Mucosa of descending colon (tissue), 3 donors: Measurements from ENCODE around the gene ARRB1. TPM values are rescaled to one million over a fixed set of nuclear protein-coding genes. Genes with fewer than 3 reads are reported as not detected.

Experiments used
- ATAC-seq: fragments of 200-7000 bp; cut with Tn5 transposase; one replicate; pipeline ENCODE4 v1.9.1; 2020; ENCODE audit warnings: mild to moderate bottlenecking, moderate library complexity
- DNase-seq, 3 donors: peaks; one replicate each; pipeline ENCODE4 v3.0.0-alpha.2; 2020
- H3K36me3 ChIP-seq: fragments of 200-600 bp; one replicate; pipeline ENCODE4 v1.8.0; 2021; ENCODE audit warnings: low read depth, mild to moderate bottlenecking
- H3K4me1 ChIP-seq: fragments of 200-600 bp; one replicate; pipeline ENCODE4 v1.8.0; 2021; ENCODE audit warnings: low read depth, mild to moderate bottlenecking
- H3K4me3 ChIP-seq: fragments of 200-600 bp; one replicate; pipeline ENCODE4 v1.8.0; 2021; ENCODE audit warnings: mild to moderate bottlenecking
- H3K9me3 ChIP-seq: fragments of 200-600 bp; one replicate; pipeline ENCODE4 v1.8.0; 2021; ENCODE audit warnings: mild to moderate bottlenecking
- CTCF ChIP-seq: fragments of 200-600 bp; IDR thresholded peaks from one replicate; pipeline ENCODE4 v1.8.0; 2022; ENCODE audit warnings: antibody characterized with exemption, mild to moderate bottlenecking
- intact Hi-C, 2 donors: fragments of 100-400 bp; cut with DNase I in 1 of 2; cut with micrococcal nuclease in 1 of 2; formaldehyde crosslinking; loops; one replicate each; pipeline versions ENCODE4 v1.11.0 to v1.11.1; 2022; cut with DNase I, micrococcal nuclease
- total RNA-seq, 3 donors: library from RNA; stranded (reverse); fragmentation: NEBNext Ultra II Directional in 2 of 3; extraction: Animal tissue kit (Norgen Biotek cat#: 25700) in 2 of 3; gene quantifications; one replicate each; pipeline versions ENCODE4 v1.2.1 to v1.2.4, GENCODE V29; 2021 to 2023
- donor health status: DM: no; HTN: no; CAD: no; lungs with moderate emphysema.
- donor health status: DM: no; HTN: no; CAD: no.
- donor health status: DM: no; HTN: yes; CAD: no.

Gene ARRB1
- total RNA-seq, 3 donors from 2014 or later = 76.7 to 128 (median 121) TPM

- Histone ChIP-seq H3K4me1 (no peaks in the 10 kb centered on the region), H3K36me3 (peaks cover under 1% of the 10 kb centered on the region), H3K9me3 (no peaks in the 10 kb centered on the region), H3K4me3 (no peak overlapping the region)
- intact Hi-C loops = no loop called here
- ATAC-seq (no peak), DNase-seq (no peak)
- TF ChIP-seq CTCF = no peak
These were observed 90.9 kb downstream of the ARRB1 start for GRCh38 chr11:75260396-75261170.

GRCh38 chr11:75254326-75254725 lies 97.1 kb downstream of the ARRB1 start:
- ATAC-seq = no peak
- no peak for DNase-seq
- intact Hi-C loops = loop anchor here in 1 of 2 donors (5.0 kb wide), 1 partner anchor 232 kb away; no protein-coding TSS in a partner anchor
- Histone ChIP-seq H3K9me3 (peaks cover 6% of the 10 kb centered on the region), H3K36me3 (no peaks in the 10 kb centered on the region), H3K4me1 (no peaks in the 10 kb centered on the region), H3K4me3 (no peak overlapping the region)
- no peak for TF ChIP-seq CTCF

- intact Hi-C loops = loop anchor here (5.0 to 10.0 kb wide), 3 partner anchors 107 to 315 kb away; no protein-coding TSS in a partner anchor
- Histone ChIP-seq H3K4me1 (no peaks in the 10 kb centered on the region), H3K9me3 (peaks cover 6% of the 10 kb centered on the region), H3K36me3 (no peaks in the 10 kb centered on the region), H3K4me3 (no peak overlapping the region)
- TF ChIP-seq CTCF = no peak
- no peak for DNase-seq
- no peak for ATAC-seq
These were observed 101.8 kb downstream of the ARRB1 start for GRCh38 chr11:75249704-75250103.

DNA sequence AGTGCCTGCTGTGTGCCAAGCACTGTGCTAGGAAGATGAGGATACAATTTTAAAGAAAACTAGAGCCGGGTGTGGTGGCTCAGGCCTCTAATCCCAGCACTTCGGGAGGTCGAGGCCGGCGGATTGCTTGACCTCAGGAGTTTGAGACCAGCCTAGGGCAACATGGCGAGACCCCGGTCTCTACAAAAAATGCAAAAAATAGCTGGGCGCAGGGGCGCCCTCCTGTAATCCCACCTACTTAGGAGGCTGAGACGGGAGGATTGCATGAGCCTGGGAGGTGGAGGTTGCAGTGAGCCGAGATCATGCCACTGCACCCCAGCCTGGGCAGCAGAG lies 102.6 kb downstream of the ARRB1 start:
- H3K36me3 ChIP-seq = no peaks in the 10 kb centered on the region
- no peak for TF ChIP-seq CTCF
- DNase-seq (no peak), ATAC-seq (no peak)
- H3K4me3 ChIP-seq = no peak overlapping the region
- intact Hi-C loops = loop anchor here (5.0 to 10.0 kb wide), 2 partner anchors 107 to 314 kb away; no protein-coding TSS in a partner anchor
- H3K9me3 ChIP-seq = peaks cover 6% of the 10 kb centered on the region
- no peaks in the 10 kb centered on the region for H3K4me1 ChIP-seq

DNA sequence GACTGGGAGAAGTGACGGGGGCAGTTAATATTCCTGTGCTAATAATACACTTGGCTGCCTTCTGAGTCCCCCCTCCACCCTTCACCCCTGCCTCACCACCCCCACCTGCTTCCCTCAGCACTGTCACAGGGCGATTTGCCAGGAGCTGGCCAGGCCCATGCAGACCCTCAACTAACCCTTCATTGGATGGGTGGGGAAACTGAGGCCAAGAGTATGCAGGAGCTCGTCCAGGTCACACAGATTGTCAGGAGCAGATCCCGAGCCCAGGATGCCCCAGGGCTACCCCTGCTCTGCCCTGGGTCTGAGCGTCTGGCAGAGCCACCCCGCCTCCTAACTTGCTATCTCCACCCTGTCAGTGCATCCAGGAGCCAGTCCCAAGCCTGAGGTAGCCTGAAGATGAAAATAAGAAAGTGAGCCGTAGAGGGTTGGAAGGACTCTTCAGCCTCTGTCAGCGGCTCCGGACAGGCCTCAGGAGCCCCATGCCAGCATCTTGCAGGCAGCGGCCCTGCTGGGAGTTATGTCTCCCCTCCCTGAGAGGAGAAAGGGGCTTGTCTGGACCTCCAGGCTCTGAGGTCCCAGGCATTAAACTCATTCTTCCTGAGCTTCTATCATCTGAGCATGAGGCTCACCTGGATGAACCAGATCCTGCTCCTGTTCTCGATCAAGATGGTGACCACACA lies 104.7 kb downstream of the ARRB1 start:
- no peak for TF ChIP-seq CTCF
- intact Hi-C loops = loop anchor here (5.0 to 10.0 kb wide), 2 partner anchors 105 to 312 kb away; no protein-coding TSS in a partner anchor
- ATAC-seq = no peak
- Histone ChIP-seq H3K4me1 (peaks cover 5% of the 10 kb centered on the region), H3K9me3 (no peaks in the 10 kb centered on the region), H3K4me3 (no peak overlapping the region), H3K36me3 (no peaks in the 10 kb centered on the region)
- DNase-seq = no peak
